Immature natural killer cell (primary cell): Measurements from ENCODE around the gene CLDN2. TPM values are rescaled to one million over a fixed set of nuclear protein-coding genes. Genes with fewer than 3 reads are reported as not detected.

Experiments
- DNase-seq, 3 donors: peaks; one replicate each; pipeline ENCODE4 v3.0.0; 2022; ENCODE audit warnings: mixed read lengths in 1 of 3
- H3K27ac Mint-ChIP-seq, 6 donors: one replicate each; pipeline ENCODE4 v1.8.0; 2020; ENCODE audit warnings: mixed read lengths in 6 of 6, mild to moderate bottlenecking in 5 of 6, inconsistent platforms in 4 of 6, moderate library complexity in 3 of 6
- H3K27me3 Mint-ChIP-seq, 3 donors: one replicate each; pipeline ENCODE4 v1.8.0; 2020 to 2021; ENCODE audit warnings: low read depth in 3 of 3, mild to moderate bottlenecking in 3 of 3, mixed read lengths in 3 of 3, moderate library complexity in 3 of 3, inconsistent platforms in 1 of 3
- H3K36me3 Mint-ChIP-seq, 3 donors: one replicate each; pipeline ENCODE4 v1.8.0; 2020; ENCODE audit warnings: mixed read lengths in 3 of 3, inconsistent platforms in 2 of 3, mild to moderate bottlenecking in 2 of 3
- H3K4me1 Mint-ChIP-seq, 2 donors: one replicate each; pipeline ENCODE4 v1.8.0; 2020; ENCODE audit warnings: inconsistent platforms in 2 of 2, mild to moderate bottlenecking in 2 of 2, mixed read lengths in 2 of 2, moderate library complexity in 1 of 2
- H3K4me3 Mint-ChIP-seq, 5 donors: one replicate each; pipeline ENCODE4 v1.8.0; 2020; ENCODE audit warnings: mild to moderate bottlenecking in 5 of 5, mixed read lengths in 5 of 5, inconsistent platforms in 3 of 5, moderate library complexity in 3 of 5
- H3K9me3 Mint-ChIP-seq, 6 donors: one replicate each; pipeline ENCODE4 v1.8.0; 2020; ENCODE audit warnings: mild to moderate bottlenecking in 6 of 6, mixed read lengths in 6 of 6, inconsistent platforms in 4 of 6, moderate library complexity in 3 of 6
- polyA plus RNA-seq, 3 donors: library from polyadenylated mRNA; unstranded; fragments of 300-500 nt; fragmentation: Illumina TruSeq; gene quantifications; one replicate each; pipeline ENCODE4 v1.2.3, GENCODE V29; 2021

The CLDN2 gene
- polyA plus RNA-seq, 3 donors from 2014 or later = not detected

DNA sequence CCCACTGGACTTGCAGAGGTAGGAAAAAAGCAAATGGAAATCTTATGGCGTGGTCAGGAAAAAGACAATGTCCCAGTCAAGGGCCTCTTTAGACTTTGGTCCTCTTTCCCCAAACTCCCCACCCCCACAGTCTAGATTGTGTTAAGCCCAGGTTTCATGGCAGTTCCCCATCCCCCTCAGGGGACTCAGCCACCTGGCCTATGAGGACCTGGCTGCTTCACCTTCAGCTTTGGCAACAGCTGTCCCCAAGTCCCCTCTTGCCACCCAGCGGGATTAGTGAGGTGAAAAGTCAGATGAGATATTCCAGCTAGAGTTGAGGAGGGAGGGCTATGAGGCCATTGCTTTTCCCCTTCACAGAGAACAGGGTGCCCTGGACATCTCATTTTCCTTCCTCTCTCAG lies 17.5 kb upstream of the CLDN2 start:
- Mint-ChIP-seq H3K4me1 (no peaks in the 10 kb centered on the region), H3K36me3 (no peaks in the 10 kb centered on the region), H3K9me3 (no peaks in the 10 kb centered on the region), H3K27ac (no peak overlapping the region), H3K27me3 (peaks cover 0 to 2% (median 1%) of the 10 kb centered on the region in 3 donors), H3K4me3 (no peak overlapping the region)
- DNase-seq = no peak

DNA sequence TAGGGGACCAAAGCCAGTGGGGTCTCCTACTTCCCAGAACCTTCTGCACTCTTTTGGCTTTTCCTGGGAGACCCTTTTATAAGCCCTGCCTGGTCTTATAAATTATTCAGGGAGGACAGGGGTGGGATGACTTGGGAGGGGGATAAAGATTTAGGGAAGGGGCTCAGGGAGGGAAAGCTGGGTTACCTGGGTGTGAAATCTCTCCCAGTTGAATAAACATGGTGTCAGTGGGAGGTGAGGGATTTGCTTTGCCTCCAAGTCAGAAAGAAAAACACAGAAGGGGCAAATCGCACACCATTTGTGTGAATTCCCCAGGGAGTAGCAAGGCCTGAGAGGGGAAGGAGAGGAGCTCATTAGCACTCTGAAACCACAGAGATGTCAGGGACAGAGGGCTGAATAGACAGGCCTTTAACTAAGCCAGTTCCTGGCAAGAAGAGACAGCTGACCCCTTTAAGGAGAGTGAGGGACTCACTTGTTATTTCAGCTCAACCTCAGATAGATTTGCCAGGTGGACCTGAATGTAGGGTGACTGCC lies 16.8 kb upstream of the CLDN2 start, which contains the start of gene RIPPLY1:
RIPPLY1 (minus strand) TSS at position 51 of the 534 bp plus-strand sequence. CDS start 54 bp downstream, outside the sequence.
- Mint-ChIP-seq H3K4me3 (no peak within 1 kb of the TSS), H3K27ac (no peak within 1 kb of the TSS), H3K4me1 (no peaks in the 10 kb centered on the region), H3K27me3 (peaks cover 0 to 2% (median 1%) of the 10 kb centered on the region in 3 donors), H3K9me3 (no peaks in the 10 kb centered on the region), H3K36me3 (no peaks in the 10 kb centered on the region)
- no peak for DNase-seq

DNA sequence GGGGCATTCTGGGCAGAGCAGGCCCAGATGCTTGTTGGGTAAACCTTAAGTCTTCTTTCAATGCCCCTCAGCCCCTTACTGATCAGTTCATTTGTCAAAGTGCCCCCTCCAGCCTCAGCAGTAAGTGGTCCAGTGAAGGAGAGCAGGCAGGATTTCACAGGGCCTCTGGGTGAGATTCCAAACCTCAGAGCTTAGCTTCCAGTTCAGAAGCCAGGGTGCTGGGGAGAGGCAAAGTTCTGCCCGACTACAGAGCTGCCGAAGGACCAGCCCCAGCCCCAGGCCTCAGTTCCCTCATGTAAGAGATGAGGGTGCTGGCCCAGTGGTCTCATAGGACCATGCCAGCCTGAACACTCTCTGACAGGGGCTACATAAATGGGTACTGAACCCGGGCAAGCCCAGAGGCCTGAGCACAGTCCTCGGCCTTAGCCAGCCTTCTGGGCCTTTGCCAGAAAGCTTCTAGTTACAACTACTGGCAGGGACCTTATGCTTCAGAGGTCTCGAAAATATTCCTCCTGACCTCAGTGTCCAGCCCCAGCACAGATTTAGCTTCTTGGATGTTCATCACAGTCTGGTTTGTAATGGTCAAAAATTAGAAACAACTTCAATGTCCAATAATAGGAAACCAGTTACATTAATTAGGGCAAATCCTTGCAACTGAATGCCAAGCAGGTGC lies 16.2 kb upstream of the CLDN2 start:
- Mint-ChIP-seq H3K9me3 (no peaks in the 10 kb centered on the region), H3K36me3 (no peaks in the 10 kb centered on the region), H3K27me3 (peaks cover 0 to 5% (median 3%) of the 10 kb centered on the region in 3 donors), H3K4me3 (no peak overlapping the region), H3K27ac (no peak overlapping the region), H3K4me1 (no peaks in the 10 kb centered on the region)
- no peak for DNase-seq

DNA sequence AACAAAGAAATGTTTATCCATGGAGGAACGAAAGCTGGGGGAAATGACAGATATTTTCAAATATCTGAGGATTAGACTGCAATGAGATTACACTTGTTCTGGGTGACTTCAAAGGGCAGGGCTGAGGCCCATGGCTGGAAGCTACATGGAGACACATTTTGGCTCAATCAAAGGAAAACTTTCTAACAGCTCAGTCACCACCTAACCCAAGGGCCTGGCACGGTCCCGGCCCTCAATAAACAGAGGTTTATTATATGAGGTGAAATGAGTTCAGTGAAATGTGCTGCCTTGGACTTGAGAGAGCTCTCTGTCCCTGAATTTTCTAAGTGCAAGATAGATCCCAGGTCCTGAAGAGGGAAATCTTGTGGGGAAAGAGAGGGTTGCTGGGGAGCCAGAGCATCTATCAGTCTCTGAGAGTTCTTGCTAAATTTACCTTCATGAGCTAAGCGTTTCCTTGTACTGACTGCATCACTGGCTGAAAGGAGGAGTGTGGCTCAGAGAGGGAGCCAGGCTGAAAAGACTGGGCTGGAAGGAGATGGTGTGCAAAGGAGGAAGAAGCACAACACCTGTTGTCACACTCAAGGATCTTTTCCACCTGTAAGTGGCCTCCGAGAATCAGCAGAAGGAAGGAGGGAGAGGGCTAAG lies 15.0 kb upstream of the CLDN2 start:
- no peaks in the 10 kb centered on the region for H3K9me3 Mint-ChIP-seq
- no peaks in the 10 kb centered on the region for H3K4me1 Mint-ChIP-seq
- H3K36me3 Mint-ChIP-seq = no peaks in the 10 kb centered on the region
- H3K27ac Mint-ChIP-seq = no peak overlapping the region
- peaks cover 0 to 6% (median 3%) of the 10 kb centered on the region in 3 donors for H3K27me3 Mint-ChIP-seq
- H3K4me3 Mint-ChIP-seq = no peak overlapping the region
- no peak for DNase-seq

DNA sequence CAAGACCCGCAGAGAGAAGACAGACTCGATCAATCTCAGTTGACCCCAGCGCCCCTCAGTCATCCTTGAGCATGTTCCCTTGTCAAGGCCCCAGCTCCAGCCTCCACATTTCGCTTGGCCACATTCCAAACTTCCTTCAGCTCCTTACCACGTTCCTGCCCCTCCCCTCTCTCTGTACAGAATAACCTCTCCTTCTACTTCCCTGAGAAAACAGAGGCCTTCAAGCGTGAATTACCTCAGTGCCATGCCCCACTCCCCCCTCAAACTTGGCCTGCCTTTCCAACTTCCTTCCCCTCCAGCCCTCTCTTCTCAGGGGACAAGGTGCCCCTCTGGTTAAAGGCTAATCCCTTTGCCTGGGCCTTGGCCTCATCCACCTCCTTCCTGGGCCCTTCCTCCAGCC lies 13.8 kb upstream of the CLDN2 start:
- Mint-ChIP-seq H3K4me3 (no peak overlapping the region), H3K4me1 (no peaks in the 10 kb centered on the region), H3K27ac (no peak overlapping the region), H3K36me3 (no peaks in the 10 kb centered on the region), H3K9me3 (no peaks in the 10 kb centered on the region), H3K27me3 (peaks cover 0 to 7% (median 2%) of the 10 kb centered on the region in 3 donors)
- DNase-seq = no peak

DNA sequence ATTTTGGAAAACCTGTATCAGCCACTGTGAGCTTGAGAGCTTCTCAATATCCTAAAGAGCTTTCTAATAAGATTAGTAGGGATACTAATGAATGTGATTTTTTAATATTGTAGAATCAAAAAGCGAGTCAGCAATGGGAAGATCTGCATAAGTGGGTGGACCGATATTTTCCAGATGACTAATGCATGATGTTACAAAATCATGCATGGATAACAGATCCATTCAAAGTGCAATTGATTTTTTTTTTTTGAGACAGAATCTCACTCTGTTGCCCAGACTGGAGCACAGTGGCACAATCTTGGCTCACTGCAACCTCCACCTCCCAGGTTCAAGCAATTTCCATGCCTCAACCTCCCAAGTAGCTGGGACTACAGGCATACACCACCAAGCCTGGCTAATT lies 7.3 kb upstream of the CLDN2 start:
- H3K4me1 Mint-ChIP-seq = peaks cover 3 to 5% of the 10 kb centered on the region in 2 donors
- no peak for DNase-seq
- H3K27me3 Mint-ChIP-seq = peaks cover 2 to 22% (median 6%) of the 10 kb centered on the region in 3 donors
- no peak overlapping the region for H3K4me3 Mint-ChIP-seq
- H3K27ac Mint-ChIP-seq = no peak overlapping the region
- H3K9me3 Mint-ChIP-seq = peaks cover 0 to 4% (median 0%) of the 10 kb centered on the region in 6 donors
- no peaks in the 10 kb centered on the region for H3K36me3 Mint-ChIP-seq

DNA sequence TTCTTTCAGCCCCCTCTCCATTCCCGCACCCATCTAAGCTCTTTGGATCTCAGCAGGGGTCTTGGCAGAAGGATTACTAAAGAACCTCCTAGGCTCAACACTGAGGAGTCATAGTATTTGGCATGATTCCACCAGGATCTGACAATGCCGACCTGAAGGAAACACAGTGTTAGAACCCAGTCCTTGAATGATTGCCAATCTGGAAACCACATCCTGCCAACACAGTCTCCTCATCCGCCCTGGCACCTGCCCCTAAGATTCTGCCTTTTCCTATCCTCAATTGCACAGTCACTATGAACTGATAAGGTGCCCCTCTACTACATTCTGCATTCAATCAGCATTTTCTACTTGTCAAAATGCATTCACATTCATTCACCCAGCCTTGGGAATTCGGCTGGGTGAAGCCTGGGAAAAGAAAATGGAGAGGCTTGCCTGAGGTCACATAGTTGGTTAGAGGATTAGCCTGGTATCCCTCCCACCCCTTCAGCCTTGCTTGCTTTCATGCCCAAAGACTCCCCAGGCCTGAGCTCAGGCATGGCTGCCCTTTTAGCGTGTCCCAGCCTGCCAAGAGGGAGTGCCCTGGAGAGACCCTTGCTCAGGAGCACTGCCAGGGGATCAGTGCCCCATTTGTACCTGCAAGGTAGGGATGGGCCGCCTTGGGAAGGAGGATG lies 2.2 kb upstream of the CLDN2 start:
- Mint-ChIP-seq H3K4me3 (no peak overlapping the region), H3K9me3 (peaks cover 0 to 4% (median 0%) of the 10 kb centered on the region in 6 donors), H3K27me3 (peaks cover 0 to 13% (median 4%) of the 10 kb centered on the region in 3 donors), H3K4me1 (peaks cover 6 to 8% of the 10 kb centered on the region in 2 donors), H3K27ac (no peak overlapping the region), H3K36me3 (no peaks in the 10 kb centered on the region)
- no peak for DNase-seq

DNA sequence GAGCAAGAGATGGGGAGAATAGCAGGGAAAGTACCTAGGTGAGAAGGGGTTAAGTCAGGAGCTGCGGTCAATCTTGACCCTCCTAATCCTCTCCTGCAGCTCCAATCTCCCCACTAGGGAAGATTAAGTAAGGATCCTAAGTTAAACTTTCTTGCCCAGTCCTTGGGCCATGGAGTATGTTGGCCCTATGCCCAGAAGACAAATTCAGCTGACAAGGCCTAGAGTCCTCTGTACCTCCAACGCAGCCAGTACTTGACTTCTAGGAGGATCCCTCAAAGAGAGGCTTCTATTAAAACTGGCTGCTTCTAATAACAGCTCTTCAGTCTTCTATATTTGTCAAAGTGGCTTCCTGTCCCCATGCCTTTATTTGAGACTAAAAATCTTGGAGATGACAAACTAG lies 1.4 kb downstream of the CLDN2 start:
- Mint-ChIP-seq H3K4me1 (peaks cover 6 to 8% of the 10 kb centered on the region in 2 donors), H3K4me3 (no peak overlapping the region), H3K27ac (no peak overlapping the region), H3K36me3 (no peaks in the 10 kb centered on the region), H3K27me3 (peaks cover 0 to 5% (median 0%) of the 10 kb centered on the region in 3 donors), H3K9me3 (peaks cover 0 to 4% (median 0%) of the 10 kb centered on the region in 6 donors)
- no peak for DNase-seq

DNA sequence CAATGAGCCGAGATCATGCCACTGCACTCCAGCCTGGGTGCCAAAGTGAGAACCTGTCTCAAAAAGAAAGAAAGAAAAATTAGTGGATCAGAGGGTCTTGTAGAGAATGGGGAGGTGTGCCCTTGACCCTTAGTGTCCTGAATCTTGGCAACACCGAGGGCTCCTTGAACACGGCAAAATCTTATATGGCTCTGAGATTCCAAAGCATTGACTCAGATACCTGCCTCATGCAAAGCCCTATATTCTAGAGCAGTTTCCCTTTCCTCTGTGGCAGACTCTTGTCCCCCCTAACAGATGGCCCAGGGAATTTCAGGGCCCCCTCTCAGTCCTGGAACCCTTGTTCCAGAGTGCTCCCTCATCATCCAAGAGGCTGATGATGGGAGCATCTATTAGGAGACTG lies 6.8 kb downstream of the CLDN2 start:
- peaks cover 0 to 3% (median 0%) of the 10 kb centered on the region in 3 donors for H3K27me3 Mint-ChIP-seq
- H3K36me3 Mint-ChIP-seq = no peaks in the 10 kb centered on the region
- H3K4me1 Mint-ChIP-seq = no peaks in the 10 kb centered on the region
- H3K4me3 Mint-ChIP-seq = no peak overlapping the region
- no peak for DNase-seq
- H3K9me3 Mint-ChIP-seq = no peaks in the 10 kb centered on the region
- no peak overlapping the region for H3K27ac Mint-ChIP-seq

DNA sequence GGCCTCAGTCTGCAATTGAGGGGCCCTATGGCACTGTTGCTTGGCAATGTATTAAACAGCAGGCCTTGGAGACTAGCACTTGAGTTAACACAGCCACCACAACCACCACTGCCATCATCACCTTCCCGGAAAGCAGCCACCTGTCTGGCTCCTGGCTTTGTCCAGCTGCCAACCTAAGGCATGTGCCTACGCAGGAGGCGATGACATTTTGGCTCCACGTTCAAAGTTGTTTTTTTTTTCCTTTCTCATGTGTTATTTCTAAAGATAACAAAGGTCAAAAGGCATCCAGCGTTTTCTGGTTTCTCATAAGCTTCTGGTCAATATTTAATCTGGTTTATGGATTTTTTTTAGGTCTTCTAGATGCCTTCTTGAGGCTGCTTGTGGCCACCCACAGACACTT lies 7.5 kb downstream of the CLDN2 start:
- Mint-ChIP-seq H3K27ac (no peak overlapping the region), H3K4me3 (no peak overlapping the region), H3K4me1 (no peaks in the 10 kb centered on the region), H3K36me3 (no peaks in the 10 kb centered on the region), H3K9me3 (no peaks in the 10 kb centered on the region), H3K27me3 (peaks cover 0 to 3% (median 0%) of the 10 kb centered on the region in 3 donors)
- no peak for DNase-seq

DNA sequence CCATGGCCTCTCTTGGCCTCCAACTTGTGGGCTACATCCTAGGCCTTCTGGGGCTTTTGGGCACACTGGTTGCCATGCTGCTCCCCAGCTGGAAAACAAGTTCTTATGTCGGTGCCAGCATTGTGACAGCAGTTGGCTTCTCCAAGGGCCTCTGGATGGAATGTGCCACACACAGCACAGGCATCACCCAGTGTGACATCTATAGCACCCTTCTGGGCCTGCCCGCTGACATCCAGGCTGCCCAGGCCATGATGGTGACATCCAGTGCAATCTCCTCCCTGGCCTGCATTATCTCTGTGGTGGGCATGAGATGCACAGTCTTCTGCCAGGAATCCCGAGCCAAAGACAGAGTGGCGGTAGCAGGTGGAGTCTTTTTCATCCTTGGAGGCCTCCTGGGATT lies 8.0 kb downstream of the CLDN2 start:
- peaks cover 0 to 3% (median 0%) of the 10 kb centered on the region in 3 donors for H3K27me3 Mint-ChIP-seq
- H3K27ac Mint-ChIP-seq = no peak overlapping the region
- no peaks in the 10 kb centered on the region for H3K9me3 Mint-ChIP-seq
- no peaks in the 10 kb centered on the region for H3K4me1 Mint-ChIP-seq
- no peaks in the 10 kb centered on the region for H3K36me3 Mint-ChIP-seq
- no peak overlapping the region for H3K4me3 Mint-ChIP-seq
- no peak for DNase-seq

DNA sequence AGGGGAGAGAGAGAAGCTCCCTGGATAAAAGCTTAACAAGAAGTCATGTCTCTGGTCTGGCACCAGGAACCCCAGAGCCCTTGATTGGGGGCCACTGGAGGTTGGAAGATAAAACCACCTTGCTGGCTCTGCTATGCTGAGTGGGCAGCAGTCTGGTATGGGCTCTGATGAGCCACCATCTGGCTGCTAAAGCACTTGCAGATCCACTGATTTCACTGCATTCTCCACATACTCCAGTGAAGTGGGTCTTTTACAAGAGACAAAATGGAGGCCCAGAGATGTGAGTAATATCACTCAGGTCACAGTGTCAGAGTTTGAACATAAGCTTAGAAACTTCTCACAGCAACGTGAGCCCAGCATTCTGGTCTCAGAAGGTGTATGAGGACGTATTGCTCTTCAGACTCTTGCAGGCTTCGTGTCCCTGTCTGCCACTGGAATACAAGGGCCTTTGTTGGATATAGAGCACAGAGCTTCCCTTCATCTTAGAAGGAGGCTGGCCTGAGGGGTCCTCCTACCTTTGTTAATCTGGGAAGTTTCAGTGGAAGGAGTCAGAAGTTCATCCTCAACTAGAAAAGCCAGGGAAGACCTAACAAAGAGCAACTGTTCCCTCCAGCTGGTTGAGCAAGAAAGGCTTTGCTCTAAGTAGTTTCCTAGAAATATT lies 11.8 kb downstream of the CLDN2 start:
- H3K27ac Mint-ChIP-seq = no peak overlapping the region
- H3K27me3 Mint-ChIP-seq = peaks cover 0 to 3% (median 0%) of the 10 kb centered on the region in 3 donors
- H3K4me1 Mint-ChIP-seq = no peaks in the 10 kb centered on the region
- DNase-seq = no peak
- H3K4me3 Mint-ChIP-seq = no peak overlapping the region
- H3K9me3 Mint-ChIP-seq = no peaks in the 10 kb centered on the region
- no peaks in the 10 kb centered on the region for H3K36me3 Mint-ChIP-seq

DNA sequence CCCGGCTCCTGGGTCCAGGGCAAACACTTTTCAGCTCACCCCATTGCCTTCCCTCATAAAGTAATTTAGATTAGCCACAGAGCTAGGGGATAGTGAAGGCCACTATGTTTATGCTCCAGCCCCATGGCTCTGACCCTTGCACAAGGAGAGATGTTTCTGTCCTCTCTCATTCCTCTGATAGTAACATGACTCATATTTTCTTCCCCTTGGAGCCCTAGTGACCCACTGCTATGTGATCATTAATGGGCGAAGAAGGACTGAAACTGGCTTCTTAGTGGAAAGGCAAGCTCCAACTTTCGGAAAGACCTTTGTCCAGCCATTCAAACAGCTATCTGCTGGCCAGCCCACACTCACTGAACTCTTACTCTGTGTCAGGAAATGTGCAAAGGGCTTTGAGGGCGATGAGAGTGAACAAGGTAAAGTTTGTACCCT lies 12.3 kb downstream of the CLDN2 start:
- Mint-ChIP-seq H3K27ac (no peak overlapping the region), H3K27me3 (peaks cover 0 to 3% (median 0%) of the 10 kb centered on the region in 3 donors)

More for the DNA sequence above, 12.3 kb downstream of the CLDN2 start:
- Mint-ChIP-seq H3K4me3 (no peak overlapping the region), H3K4me1 (no peaks in the 10 kb centered on the region), H3K36me3 (no peaks in the 10 kb centered on the region), H3K9me3 (no peaks in the 10 kb centered on the region)
- DNase-seq = no peak
